ENCODE measurements around the gene TGFBR3. TPM values are rescaled to one million over a fixed set of nuclear protein-coding genes. Genes with fewer than 3 reads are reported as not detected.

Gene TGFBR3
- total RNA-seq, 1 experiment from 2014 or later: 2.4 TPM

GRCh38 chr1:91842563-91842962 is 43.4 kb downstream of the TGFBR3 start:
- Histone ChIP-seq H3K4ac (ENCODE audit: low read depth, low read length) (no peak overlapping the region), H4K5ac (ENCODE audit: insufficient read length, low read depth, low read length) (no peak overlapping the region), H4K20me1 (ENCODE audit: control insufficient read depth, insufficient read depth, insufficient read length) (no peaks in the 10 kb centered on the region), H3K23ac (ENCODE audit: insufficient read length, low read depth, low read length) (no peak overlapping the region), H3K9ac (ENCODE audit: extremely low read depth, insufficient read length, low read length) (no peak overlapping the region), H2BK5ac (ENCODE audit: insufficient read length, low read length) (no peak overlapping the region), H2BK120ac (ENCODE audit: low read depth, low read length, poor library complexity, severe bottlenecking) (no peak overlapping the region), H3K27me3 (ENCODE audit: insufficient read depth, low read length) (no peaks in the 10 kb centered on the region), H4K91ac (ENCODE audit: insufficient read length, low read depth, low read length) (no peak overlapping the region), H2AK5ac (ENCODE audit: insufficient read length, low read length) (no peak overlapping the region), H3K9me3 (ENCODE audit: control insufficient read depth, low read depth, low read length) (no peaks in the 10 kb centered on the region), H3K56ac (ENCODE audit: insufficient read length, low read depth, low read length) (no peak overlapping the region), H3K23me2 (ENCODE audit: insufficient read length, low read depth, low read length, poor library complexity, severe bottlenecking) (no peaks in the 10 kb centered on the region), H3K79me1 (ENCODE audit: insufficient read depth, low read depth, low read length, poor library complexity, severe bottlenecking) (no peaks in the 10 kb centered on the region), H3K79me2 (ENCODE audit: insufficient read depth, low read length) (no peaks in the 10 kb centered on the region), H2AFZ (ENCODE audit: low read length) (no peak overlapping the region), H4K8ac (replicated peaks; ENCODE audit: insufficient read length, low read depth, low read length) (no peak overlapping the region), H3K18ac (ENCODE audit: insufficient read length, low read depth, low read length) (no peak overlapping the region), H3T11ph (ENCODE audit: low read length) (no peak overlapping the region), H2BK15ac (ENCODE audit: low read depth, low read length) (no peak overlapping the region), H2BK20ac (ENCODE audit: low read depth, low read length, poor library complexity, severe bottlenecking) (no peak overlapping the region), H3K14ac (ENCODE audit: insufficient read depth, low read length) (no peak overlapping the region), H3K27ac (ENCODE audit: insufficient read length, low read depth, low read length) (no peak overlapping the region), H3K4me2 (ENCODE audit: insufficient read depth, insufficient read length, low read length) (no peak overlapping the region), H2BK12ac (ENCODE audit: insufficient read length, low read depth, low read length) (no peak overlapping the region), H3K4me1 (ENCODE audit: insufficient read depth, low read length) (no peaks in the 10 kb centered on the region)
- Mint-ChIP-seq H3K4me1 (peaks cover under 1% of the 10 kb centered on the region in 2 experiments; a peak in 3 of 4 replicates), H3K27me3 (ENCODE audit: low read depth) (no peaks in the 10 kb centered on the region), H3K9me3 (no peaks in the 10 kb centered on the region), H3K4me3 (no peak overlapping the region), H3K27ac (no peak overlapping the region), H3K36me3 (ENCODE audit: insufficient read depth in 1 of 3, low read depth in 3 of 3) (no peaks in the 10 kb centered on the region)
- no peak for DNase-seq
- TF ChIP-seq, protein P1, sequence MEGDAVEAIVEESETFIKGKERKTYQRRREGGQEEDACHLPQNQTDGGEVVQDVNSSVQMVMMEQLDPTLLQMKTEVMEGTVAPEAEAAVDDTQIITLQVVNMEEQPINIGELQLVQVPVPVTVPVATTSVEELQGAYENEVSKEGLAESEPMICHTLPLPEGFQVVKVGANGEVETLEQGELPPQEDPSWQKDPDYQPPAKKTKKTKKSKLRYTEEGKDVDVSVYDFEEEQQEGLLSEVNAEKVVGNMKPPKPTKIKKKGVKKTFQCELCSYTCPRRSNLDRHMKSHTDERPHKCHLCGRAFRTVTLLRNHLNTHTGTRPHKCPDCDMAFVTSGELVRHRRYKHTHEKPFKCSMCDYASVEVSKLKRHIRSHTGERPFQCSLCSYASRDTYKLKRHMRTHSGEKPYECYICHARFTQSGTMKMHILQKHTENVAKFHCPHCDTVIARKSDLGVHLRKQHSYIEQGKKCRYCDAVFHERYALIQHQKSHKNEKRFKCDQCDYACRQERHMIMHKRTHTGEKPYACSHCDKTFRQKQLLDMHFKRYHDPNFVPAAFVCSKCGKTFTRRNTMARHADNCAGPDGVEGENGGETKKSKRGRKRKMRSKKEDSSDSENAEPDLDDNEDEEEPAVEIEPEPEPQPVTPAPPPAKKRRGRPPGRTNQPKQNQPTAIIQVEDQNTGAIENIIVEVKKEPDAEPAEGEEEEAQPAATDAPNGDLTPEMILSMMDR (conservative IDR thresholded peaks at IDR 0.05): no peak
